Measurements from ENCODE around the gene OR52D1.

The OR52D1 gene

GRCh38 chr11:5488385-5488784 lies at the start of gene OR52D1:
Gene OR52D1 (plus strand): TSS chr11:5488685. CDS start chr11:5488707, 22 bp downstream.
- no peaks in the 10 kb centered on the region for H3K27me3 ChIP-seq (ENCODE audit: control insufficient read depth, insufficient read depth, low read length)
- no peaks in the 10 kb centered on the region for H3K4me1 ChIP-seq (ENCODE audit: control insufficient read depth, insufficient read depth, low read length)
- H3K9ac ChIP-seq (ENCODE audit: low read length): no peak within 1 kb of the TSS
- no peak within 1 kb of the TSS for H3K4me3 ChIP-seq (ENCODE audit: low read length)
- H3K36me3 ChIP-seq (ENCODE audit: control insufficient read depth, insufficient read depth, low read length): no peaks in the 10 kb centered on the region
- no peak within 1 kb of the TSS for H3K27ac ChIP-seq (ENCODE audit: low read depth, low read length)

- no peak within 1 kb of the TSS for H3K4me3 ChIP-seq (ENCODE audit: low read length)
- no peaks in the 10 kb centered on the region for H3K27me3 ChIP-seq (ENCODE audit: control insufficient read depth, insufficient read depth, low read length)
Measured at GRCh38 chr11:5441414-5441813, 47.1 kb upstream of the OR52D1 start, which contains the start of gene OR51I1. Gene OR51I1 (minus strand): TSS chr11:5441514. CDS start chr11:5441514, 0 bp downstream.

GRCh38 chr11:5443835-5444393 lies 44.6 kb upstream of the OR52D1 start:
- no peaks in the 10 kb centered on the region for H3K4me1 ChIP-seq (ENCODE audit: control insufficient read depth, insufficient read depth, low read length)
- no peaks in the 10 kb centered on the region for H3K36me3 ChIP-seq (ENCODE audit: control insufficient read depth, insufficient read depth, low read length)
- H3K27me3 ChIP-seq (ENCODE audit: control insufficient read depth, insufficient read depth, low read length): no peaks in the 10 kb centered on the region
- no peak overlapping the region for H3K4me3 ChIP-seq (ENCODE audit: low read length)
- no peak overlapping the region for H3K27ac ChIP-seq (ENCODE audit: low read depth, low read length)
- no peak overlapping the region for H3K9ac ChIP-seq (ENCODE audit: low read length)

More at GRCh38 chr11:5441414-5441813, 47.1 kb upstream of the OR52D1 start, which contains the start of gene OR51I1:
- Histone ChIP-seq H3K27ac (ENCODE audit: low read depth, low read length) (no peak within 1 kb of the TSS), H3K36me3 (ENCODE audit: control insufficient read depth, insufficient read depth, low read length) (no peaks in the 10 kb centered on the region), H3K9ac (ENCODE audit: low read length) (no peak within 1 kb of the TSS), H3K4me1 (ENCODE audit: control insufficient read depth, insufficient read depth, low read length) (no peaks in the 10 kb centered on the region)

GRCh38 chr11:5449023-5449422 lies 39.5 kb upstream of the OR52D1 start, which contains the start of gene OR51I2:
Gene OR51I2 (plus strand): TSS chr11:5449323. CDS start chr11:5453489, 4,166 bp downstream.
- no peaks in the 10 kb centered on the region for H3K4me1 ChIP-seq (ENCODE audit: control insufficient read depth, insufficient read depth, low read length)
- H3K27me3 ChIP-seq (ENCODE audit: control insufficient read depth, insufficient read depth, low read length): no peaks in the 10 kb centered on the region
- no peak within 1 kb of the TSS for H3K9ac ChIP-seq (ENCODE audit: low read length)
- H3K27ac ChIP-seq (ENCODE audit: low read depth, low read length): no peak within 1 kb of the TSS
- no peaks in the 10 kb centered on the region for H3K36me3 ChIP-seq (ENCODE audit: control insufficient read depth, insufficient read depth, low read length)
- H3K4me3 ChIP-seq (ENCODE audit: low read length): no peak within 1 kb of the TSS

- Histone ChIP-seq H3K27ac (ENCODE audit: low read depth, low read length) (no peak overlapping the region), H3K9ac (ENCODE audit: low read length) (no peak overlapping the region), H3K4me3 (ENCODE audit: low read length) (no peak overlapping the region), H3K4me1 (ENCODE audit: control insufficient read depth, insufficient read depth, low read length) (no peaks in the 10 kb centered on the region), H3K27me3 (ENCODE audit: control insufficient read depth, insufficient read depth, low read length) (no peaks in the 10 kb centered on the region), H3K36me3 (ENCODE audit: control insufficient read depth, insufficient read depth, low read length) (no peaks in the 10 kb centered on the region)
Measured at GRCh38 chr11:5449432-5449831, 39.1 kb upstream of the OR52D1 start.

- Histone ChIP-seq H3K4me3 (ENCODE audit: low read length) (no peak overlapping the region), H3K9ac (ENCODE audit: low read length) (no peak overlapping the region), H3K4me1 (ENCODE audit: control insufficient read depth, insufficient read depth, low read length) (no peaks in the 10 kb centered on the region), H3K36me3 (ENCODE audit: control insufficient read depth, insufficient read depth, low read length) (no peaks in the 10 kb centered on the region), H3K27ac (ENCODE audit: low read depth, low read length) (no peak overlapping the region), H3K27me3 (ENCODE audit: control insufficient read depth, insufficient read depth, low read length) (no peaks in the 10 kb centered on the region)
Measured at GRCh38 chr11:5460983-5461621, 27.4 kb upstream of the OR52D1 start.

GRCh38 chr11:5467527-5467926 lies 21.0 kb upstream of the OR52D1 start:
- H3K27me3 ChIP-seq (ENCODE audit: control insufficient read depth, insufficient read depth, low read length): no peaks in the 10 kb centered on the region
- no peaks in the 10 kb centered on the region for H3K4me1 ChIP-seq (ENCODE audit: control insufficient read depth, insufficient read depth, low read length)

GRCh38 chr11:5473921-5474320 lies 14.6 kb upstream of the OR52D1 start:
- Histone ChIP-seq H3K36me3 (ENCODE audit: control insufficient read depth, insufficient read depth, low read length) (no peaks in the 10 kb centered on the region), H3K4me3 (ENCODE audit: low read length) (no peak overlapping the region), H3K27me3 (ENCODE audit: control insufficient read depth, insufficient read depth, low read length) (no peaks in the 10 kb centered on the region), H3K27ac (ENCODE audit: low read depth, low read length) (no peak overlapping the region), H3K9ac (ENCODE audit: low read length) (no peak overlapping the region), H3K4me1 (ENCODE audit: control insufficient read depth, insufficient read depth, low read length) (no peaks in the 10 kb centered on the region)

More at GRCh38 chr11:5467527-5467926, 21.0 kb upstream of the OR52D1 start:
- Histone ChIP-seq H3K9ac (ENCODE audit: low read length) (no peak overlapping the region), H3K27ac (ENCODE audit: low read depth, low read length) (no peak overlapping the region), H3K4me3 (ENCODE audit: low read length) (no peak overlapping the region), H3K36me3 (ENCODE audit: control insufficient read depth, insufficient read depth, low read length) (no peaks in the 10 kb centered on the region)

GRCh38 chr11:5476186-5476819 lies 12.2 kb upstream of the OR52D1 start:
- no peak overlapping the region for H3K9ac ChIP-seq (ENCODE audit: low read length)
- no peaks in the 10 kb centered on the region for H3K27me3 ChIP-seq (ENCODE audit: control insufficient read depth, insufficient read depth, low read length)
- no peak overlapping the region for H3K27ac ChIP-seq (ENCODE audit: low read depth, low read length)
- no peaks in the 10 kb centered on the region for H3K4me1 ChIP-seq (ENCODE audit: control insufficient read depth, insufficient read depth, low read length)
- H3K36me3 ChIP-seq (ENCODE audit: control insufficient read depth, insufficient read depth, low read length): no peaks in the 10 kb centered on the region
- no peak overlapping the region for H3K4me3 ChIP-seq (ENCODE audit: low read length)

GRCh38 chr11:5486003-5486402 lies 2.5 kb upstream of the OR52D1 start:
- H3K4me3 ChIP-seq (ENCODE audit: low read length): no peak overlapping the region
- H3K36me3 ChIP-seq (ENCODE audit: control insufficient read depth, insufficient read depth, low read length): no peaks in the 10 kb centered on the region
- no peaks in the 10 kb centered on the region for H3K4me1 ChIP-seq (ENCODE audit: control insufficient read depth, insufficient read depth, low read length)
- no peak overlapping the region for H3K9ac ChIP-seq (ENCODE audit: low read length)
- no peak overlapping the region for H3K27ac ChIP-seq (ENCODE audit: low read depth, low read length)
- H3K27me3 ChIP-seq (ENCODE audit: control insufficient read depth, insufficient read depth, low read length): no peaks in the 10 kb centered on the region

- H3K27me3 ChIP-seq (ENCODE audit: control insufficient read depth, insufficient read depth, low read length): no peaks in the 10 kb centered on the region
- no peak overlapping the region for H3K4me3 ChIP-seq (ENCODE audit: low read length)
- no peak overlapping the region for H3K27ac ChIP-seq (ENCODE audit: low read depth, low read length)
- H3K9ac ChIP-seq (ENCODE audit: low read length): no peak overlapping the region
- no peaks in the 10 kb centered on the region for H3K36me3 ChIP-seq (ENCODE audit: control insufficient read depth, insufficient read depth, low read length)
- no peaks in the 10 kb centered on the region for H3K4me1 ChIP-seq (ENCODE audit: control insufficient read depth, insufficient read depth, low read length)
Measured at GRCh38 chr11:5486421-5486820, 2.1 kb upstream of the OR52D1 start.

GRCh38 chr11:5488798-5489399 lies 414 bp downstream of the OR52D1 start:
- H3K9ac ChIP-seq (ENCODE audit: low read length): no peak overlapping the region
- no peaks in the 10 kb centered on the region for H3K27me3 ChIP-seq (ENCODE audit: control insufficient read depth, insufficient read depth, low read length)
- H3K4me3 ChIP-seq (ENCODE audit: low read length): no peak overlapping the region
- H3K36me3 ChIP-seq (ENCODE audit: control insufficient read depth, insufficient read depth, low read length): no peaks in the 10 kb centered on the region
- no peak overlapping the region for H3K27ac ChIP-seq (ENCODE audit: low read depth, low read length)
- H3K4me1 ChIP-seq (ENCODE audit: control insufficient read depth, insufficient read depth, low read length): no peaks in the 10 kb centered on the region

All from rectal smooth muscle tissue (tissue), 1 donor.